AG04450 (cell line): ENCODE results near the gene ATP6V0E1. TPM values are rescaled to one million over a fixed set of nuclear protein-coding genes. Genes with fewer than 3 reads are reported as not detected.

ENCODE experiments used
- CTCF ChIA-PET: fragments of 300-600, 350-600 bp; formaldehyde crosslinking; extraction: SDS; loops from one replicate; lab custom pipeline; 2022; ENCODE audit warnings: antibody characterized with exemption, inconsistent platforms; lab: Charles Lee
- POLR2A ChIA-PET: fragments of 350-600 bp; formaldehyde crosslinking; extraction: SDS; loops from one replicate; lab custom pipeline; 2021; ENCODE audit warnings: antibody characterized with exemption, inconsistent platforms; lab: Yijun Ruan, JAX
- DNase-seq: peaks from one replicate; pipeline ENCODE4 v3.0.0-alpha.2; 2011; ENCODE audit warnings: low read depth, low spot score
- H3K27ac ChIP-seq: one replicate; pipeline ENCODE4 v1.5.1; 2012; ENCODE audit warnings: low read depth, low read length, control low read depth
- H3K27me3 ChIP-seq: one replicate; pipeline ENCODE4 v1.6.0; 2012; ENCODE audit warnings: low read length; ENCODE audit not compliant: control insufficient read depth, insufficient read depth
- H3K4me3 ChIP-seq: 2 replicates; pipeline ENCODE4 v1.5.1; 2011; ENCODE audit warnings: mild to moderate bottlenecking, low read depth, low read length, control low read depth
- H3K9me3 ChIP-seq: 2 replicates; pipeline ENCODE4 v1.5.1; 2012; ENCODE audit warnings: low read length; ENCODE audit not compliant: control insufficient read depth, insufficient read depth
- CTCF ChIP-seq: IDR thresholded peaks from 2 replicates; pipeline ENCODE4 v1.5.1; 2011; ENCODE audit warnings: low read depth, low read length, control low read depth, inconsistent platforms
- polyA plus RNA-seq: library from polyadenylated mRNA; depleted of rRNA; stranded (reverse); fragments of >200 nt; gene quantifications from 2 replicates; pipeline ENCODE4 v1.2.3, GENCODE V29; 2011

The ATP6V0E1 gene
- polyA plus RNA-seq, 1 experiment = 610 TPM

DNA sequence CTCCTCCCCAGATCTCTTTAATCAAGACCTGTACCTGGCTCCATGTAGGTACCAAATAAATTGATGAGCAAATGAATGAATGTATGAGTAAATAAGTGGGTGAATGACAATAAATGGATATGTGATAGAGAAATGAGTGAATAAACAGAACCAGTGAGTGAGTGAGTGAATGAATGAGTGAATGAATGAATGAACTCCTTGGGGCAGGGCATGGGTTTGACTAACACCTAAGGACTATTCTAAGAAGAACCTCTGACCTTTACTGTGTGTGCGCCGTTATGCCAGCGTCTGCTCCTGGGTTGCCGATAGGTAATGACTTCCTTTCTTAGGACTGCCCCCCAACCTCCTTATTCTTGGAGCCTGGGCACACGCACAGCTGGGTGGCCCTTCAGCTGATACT lies 26.1 kb upstream of the ATP6V0E1 start:
- CTCF ChIA-PET = interaction anchor here (1.9 kb wide), 1 partner anchor 243 kb away, joined by 7 read pairs; no protein-coding TSS in a partner anchor
- Histone ChIP-seq H3K27ac (no peak overlapping the region), H3K9me3 (peaks cover 4% of the 10 kb centered on the region; the same call in 1 of the 2 replicates), H3K27me3 (no peaks in the 10 kb centered on the region), H3K4me3 (no peak overlapping the region)
- POLR2A ChIA-PET = no interaction called here
- TF ChIP-seq CTCF = no peak
- DNase-seq = no peak

DNA sequence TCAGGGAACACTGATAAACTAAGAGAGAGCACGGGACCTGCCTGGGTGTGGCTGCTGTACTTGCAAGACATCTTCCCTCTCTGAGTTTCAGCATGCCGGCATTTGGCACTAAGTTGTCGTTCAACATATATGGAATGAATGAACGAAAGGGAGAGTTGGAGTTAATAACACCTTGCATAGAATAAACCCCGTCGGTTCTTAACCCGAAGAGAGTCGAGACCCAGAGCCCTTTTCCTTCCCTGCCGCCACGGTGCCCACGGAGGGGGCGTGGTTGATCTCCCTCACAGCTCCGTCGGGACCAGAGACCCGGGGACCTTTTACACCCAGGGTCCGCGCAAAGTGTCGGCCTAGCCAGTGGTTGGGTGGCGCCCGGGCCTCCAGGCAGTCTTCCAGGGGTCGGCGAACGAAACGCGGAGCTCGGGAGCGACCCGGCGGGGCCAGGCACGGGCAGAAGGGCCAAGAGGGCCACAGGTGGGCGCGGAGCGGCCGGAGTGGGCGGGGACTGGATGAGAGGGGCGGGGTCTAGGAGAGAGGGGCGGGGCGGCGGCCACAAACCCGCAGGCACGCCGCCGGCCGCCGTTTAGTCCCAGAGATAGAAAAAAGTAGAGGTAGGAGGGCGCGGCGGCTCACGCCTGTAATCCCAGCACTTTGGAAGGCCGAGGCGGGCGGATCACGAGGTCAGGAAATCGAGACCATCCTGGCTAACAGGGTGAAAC lies 25.1 kb upstream of the ATP6V0E1 start:
- peak overlapping the region; percentile 56 for H3K4me3 ChIP-seq
- no peak for DNase-seq
- TF ChIP-seq CTCF = no peak
- CTCF ChIA-PET = interaction anchor here (0.5 to 1.4 kb wide), 28 partner anchors 10 to 640 kb away, joined by 3 to 12 read pairs (median 4); partner anchors contain the start of genes ATP6V0E1 and NKX2-5
- POLR2A ChIA-PET = interaction anchor here (0.5 to 1.3 kb wide), 8 partner anchors 10 to 337 kb away, joined by 3 to 10 read pairs (median 3); partner anchors contain the start of gene ATP6V0E1
- H3K27me3 ChIP-seq = no peaks in the 10 kb centered on the region
- H3K27ac ChIP-seq = peak overlapping the region; percentile 86
- H3K9me3 ChIP-seq = peaks cover 4% of the 10 kb centered on the region; the same call in 1 of the 2 replicates

DNA sequence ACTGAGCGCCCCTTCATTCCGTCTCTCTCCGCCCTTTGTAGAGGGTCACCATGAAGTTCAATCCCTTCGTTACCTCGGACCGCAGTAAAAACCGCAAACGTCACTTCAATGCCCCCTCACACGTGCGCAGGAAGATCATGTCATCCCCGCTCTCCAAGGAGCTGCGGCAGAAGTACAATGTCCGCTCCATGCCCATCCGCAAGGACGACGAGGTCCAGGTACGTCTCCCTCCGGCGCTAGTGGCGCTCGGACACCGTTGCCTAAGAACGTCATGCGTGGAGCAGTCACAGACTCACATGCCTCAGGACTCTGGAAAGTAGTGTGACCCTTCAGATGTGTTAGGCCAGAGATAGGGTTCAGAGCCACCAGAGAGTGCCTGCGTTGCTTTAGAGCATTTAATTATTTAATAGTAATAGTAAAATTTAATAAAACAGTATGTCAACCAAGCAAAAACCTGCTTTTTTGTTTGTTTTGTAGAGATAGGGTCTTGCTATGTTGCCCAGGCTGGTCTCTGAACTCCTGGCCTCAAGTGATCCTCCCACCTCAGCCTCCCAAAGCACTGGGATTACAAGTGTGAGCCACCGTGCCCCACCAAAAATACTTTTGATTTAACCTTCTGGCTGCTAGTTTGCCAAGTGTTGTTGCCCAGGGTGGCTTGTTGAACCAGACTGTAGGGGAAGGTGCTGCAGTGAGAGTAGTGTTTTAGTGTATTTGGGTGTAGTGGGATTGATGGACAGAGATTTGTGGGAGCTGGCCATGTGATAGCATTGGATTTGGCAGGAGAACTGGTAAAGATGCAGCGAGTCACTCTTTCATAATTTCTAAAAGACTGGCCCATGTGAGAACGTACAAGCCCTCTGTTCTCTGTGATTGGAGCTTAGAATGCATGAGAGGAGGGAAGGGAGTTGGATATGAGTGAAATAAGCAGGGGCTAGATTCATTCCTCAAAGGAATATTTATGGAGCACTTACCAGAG lies 23.5 kb upstream of the ATP6V0E1 start:
- ChIA-PET CTCF (interaction anchor here (0.6 to 2.1 kb wide), 17 partner anchors 8 to 253 kb away, joined by 3 to 12 read pairs (median 5); partner anchors contain the start of gene DUSP1), POLR2A (interaction anchor here (0.7 to 1.3 kb wide), 7 partner anchors 8 to 335 kb away, joined by 3 to 10 read pairs (median 5); partner anchors contain the start of gene ATP6V0E1)
- H3K27me3 ChIP-seq = no peaks in the 10 kb centered on the region
- H3K27ac ChIP-seq = peak overlapping the region; percentile 86
- H3K4me3 ChIP-seq = peak overlapping the region; percentile 73
- DNase-seq = no peak
- no peak for TF ChIP-seq CTCF
- peaks cover 4% of the 10 kb centered on the region; the same call in 1 of the 2 replicates for H3K9me3 ChIP-seq

DNA sequence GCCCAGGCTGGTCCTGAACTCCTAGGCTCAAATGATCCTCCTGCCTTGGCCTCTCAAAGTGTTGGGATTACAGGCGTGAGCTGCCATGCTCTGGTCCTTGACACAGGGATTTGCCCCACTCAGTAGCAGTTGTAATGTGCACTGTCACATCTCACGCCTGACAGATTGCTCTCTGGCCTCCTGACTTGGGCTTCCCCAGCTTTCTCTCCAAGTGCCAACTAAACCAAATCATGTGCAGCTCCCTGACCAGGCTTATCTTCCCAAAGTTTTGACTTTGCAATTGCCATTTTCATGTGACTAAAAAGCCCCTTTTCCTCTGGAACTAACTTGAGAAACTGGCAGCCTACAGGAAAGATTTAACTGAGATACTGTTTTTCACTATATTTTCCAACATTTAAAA lies 13.7 kb upstream of the ATP6V0E1 start:
- DNase-seq = no peak
- Histone ChIP-seq H3K9me3 (no peaks in the 10 kb centered on the region), H3K4me3 (no peak overlapping the region), H3K27ac (no peak overlapping the region), H3K27me3 (no peaks in the 10 kb centered on the region)
- POLR2A ChIA-PET = no interaction called here
- CTCF ChIA-PET = interaction anchor here (3.3 kb wide), 1 partner anchor 263 kb away, joined by 18 read pairs; no protein-coding TSS in a partner anchor
- TF ChIP-seq CTCF = no peak
